ENCODE results near the gene PAM.

DNA sequence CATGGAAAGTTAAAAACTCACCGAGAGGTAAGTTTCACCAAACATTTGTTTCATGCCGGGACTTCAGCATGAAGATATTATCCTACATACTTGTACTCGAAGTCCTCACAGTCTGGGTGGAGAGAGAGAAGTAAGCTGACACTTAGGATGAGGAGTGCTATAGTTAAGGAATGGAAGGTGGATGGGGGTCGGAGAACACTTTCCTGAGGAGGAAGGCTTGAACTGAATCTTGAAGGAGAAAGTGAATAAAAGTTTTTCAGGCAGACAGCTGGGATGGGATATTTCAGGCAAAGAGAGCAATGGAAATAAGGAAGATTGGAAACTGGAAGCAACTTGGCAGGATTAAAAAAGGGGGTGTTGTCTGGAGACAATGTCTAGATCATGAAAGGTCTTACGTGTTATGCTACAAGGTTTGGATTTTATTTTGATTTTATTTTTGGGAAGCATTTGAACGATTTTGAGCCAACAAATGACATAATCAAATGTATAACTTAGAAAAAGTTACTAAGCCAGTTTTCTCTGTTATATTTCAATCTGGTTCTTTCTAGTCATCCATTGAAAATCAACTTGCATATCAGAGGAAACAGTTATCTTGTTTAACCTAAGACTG lies 167.1 kb downstream of the PAM start:
- TF ChIP-seq, protein P1, sequence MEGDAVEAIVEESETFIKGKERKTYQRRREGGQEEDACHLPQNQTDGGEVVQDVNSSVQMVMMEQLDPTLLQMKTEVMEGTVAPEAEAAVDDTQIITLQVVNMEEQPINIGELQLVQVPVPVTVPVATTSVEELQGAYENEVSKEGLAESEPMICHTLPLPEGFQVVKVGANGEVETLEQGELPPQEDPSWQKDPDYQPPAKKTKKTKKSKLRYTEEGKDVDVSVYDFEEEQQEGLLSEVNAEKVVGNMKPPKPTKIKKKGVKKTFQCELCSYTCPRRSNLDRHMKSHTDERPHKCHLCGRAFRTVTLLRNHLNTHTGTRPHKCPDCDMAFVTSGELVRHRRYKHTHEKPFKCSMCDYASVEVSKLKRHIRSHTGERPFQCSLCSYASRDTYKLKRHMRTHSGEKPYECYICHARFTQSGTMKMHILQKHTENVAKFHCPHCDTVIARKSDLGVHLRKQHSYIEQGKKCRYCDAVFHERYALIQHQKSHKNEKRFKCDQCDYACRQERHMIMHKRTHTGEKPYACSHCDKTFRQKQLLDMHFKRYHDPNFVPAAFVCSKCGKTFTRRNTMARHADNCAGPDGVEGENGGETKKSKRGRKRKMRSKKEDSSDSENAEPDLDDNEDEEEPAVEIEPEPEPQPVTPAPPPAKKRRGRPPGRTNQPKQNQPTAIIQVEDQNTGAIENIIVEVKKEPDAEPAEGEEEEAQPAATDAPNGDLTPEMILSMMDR (conservative IDR thresholded peaks at IDR 0.05; ENCODE audit: low read depth, low read length), result no peak
- TF ChIP-seq EZH2 (IDR thresholded peaks at IDR 0.05; ENCODE audit: low read length, unreplicated experiment), result no peak
- no peak for TF ChIP-seq EZH2phosphoT487 (IDR thresholded peaks at IDR 0.05; ENCODE audit: borderline replicate concordance, low read length)

Measured in PC-3 (cell line).